ENCODE measurements around the gene TNS1.

The TNS1 gene

DNA sequence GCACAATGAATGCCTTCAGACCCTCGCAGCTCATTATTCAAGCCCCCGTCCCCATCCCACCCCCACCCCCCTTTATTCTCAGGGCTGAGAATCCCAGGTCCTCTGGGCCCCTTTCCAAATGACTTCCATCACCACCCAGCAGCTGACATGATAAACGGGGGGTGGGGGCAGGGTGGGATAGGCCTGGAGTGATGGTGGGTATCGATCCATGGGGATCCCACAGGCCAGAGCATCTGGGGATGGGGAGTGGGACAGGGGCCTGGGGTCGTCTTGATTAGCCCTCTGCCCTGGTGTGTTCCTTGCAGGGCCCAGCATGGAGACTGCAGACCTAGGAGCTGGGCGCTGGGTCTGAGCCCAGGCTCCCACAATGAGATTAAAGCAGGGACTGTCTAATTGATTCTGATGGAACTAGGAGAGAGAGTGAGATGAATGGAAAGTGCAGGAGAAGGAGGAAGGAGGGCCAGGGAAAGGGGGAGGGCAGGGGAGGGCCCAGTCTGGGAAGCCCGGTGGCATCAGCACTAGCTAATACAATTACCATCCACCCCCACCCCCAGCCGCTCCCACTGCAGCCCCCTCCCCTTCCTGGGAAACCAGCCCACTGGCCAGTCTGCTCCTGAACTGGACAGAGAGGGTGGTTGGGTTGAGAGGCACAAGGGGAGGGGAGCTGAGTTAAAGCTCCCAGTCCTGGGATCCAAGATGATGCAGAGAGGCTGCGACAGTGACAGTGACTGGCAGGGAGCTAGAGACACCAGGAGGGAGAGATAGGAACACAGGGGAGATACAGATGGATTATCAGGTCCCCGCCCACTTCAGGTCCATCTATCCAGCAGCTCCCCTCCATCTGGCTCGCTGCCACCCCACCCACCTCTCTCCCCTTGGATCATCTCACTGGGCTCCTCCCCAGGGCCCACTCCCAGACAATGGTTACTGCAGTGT is 13.1 kb upstream of the TNS1 start:
- no peak for DNase-seq

DNA sequence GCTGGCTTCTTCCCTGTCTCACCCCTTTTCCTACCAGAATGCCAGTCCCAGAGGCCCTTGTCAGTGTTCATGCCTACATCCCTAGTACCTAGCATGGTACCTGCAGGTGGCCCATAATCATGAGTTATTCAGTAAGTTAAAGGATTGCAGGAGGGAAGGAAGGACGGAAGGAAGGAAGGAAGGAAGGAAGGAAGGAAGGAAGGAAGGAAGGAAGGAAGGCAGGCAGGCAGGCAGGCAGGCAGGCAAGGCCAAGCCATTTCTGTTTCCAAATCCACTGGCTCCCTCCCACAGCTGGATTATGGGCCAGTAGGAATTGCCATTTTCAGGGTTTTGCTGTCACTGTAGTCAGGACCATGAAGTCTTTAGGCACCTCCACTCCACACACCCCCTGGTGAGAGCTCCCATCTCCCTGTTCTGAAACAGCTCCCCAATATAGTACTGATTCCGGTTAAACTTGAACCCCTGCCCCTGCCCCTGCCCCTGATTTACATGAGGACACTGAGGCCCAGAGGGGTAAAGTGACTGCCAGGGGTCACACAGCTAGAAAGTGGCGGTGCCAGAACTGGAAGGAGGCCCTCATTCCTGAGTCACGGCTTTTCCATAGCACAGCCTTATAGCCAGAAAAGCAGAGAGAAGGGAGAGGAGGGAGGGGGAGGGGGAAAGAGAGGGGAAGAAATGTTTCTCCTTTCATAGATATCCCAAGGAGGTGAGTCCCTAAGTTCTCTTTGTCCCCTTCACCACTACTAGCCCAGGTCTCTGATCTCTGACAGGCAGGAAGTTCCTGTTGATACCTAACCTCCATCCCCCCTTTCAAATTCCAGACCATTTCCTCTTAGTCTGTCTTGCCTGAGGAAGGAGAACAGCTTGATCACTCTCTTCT is 12.2 kb upstream of the TNS1 start:
- DNase-seq = no peak

DNA sequence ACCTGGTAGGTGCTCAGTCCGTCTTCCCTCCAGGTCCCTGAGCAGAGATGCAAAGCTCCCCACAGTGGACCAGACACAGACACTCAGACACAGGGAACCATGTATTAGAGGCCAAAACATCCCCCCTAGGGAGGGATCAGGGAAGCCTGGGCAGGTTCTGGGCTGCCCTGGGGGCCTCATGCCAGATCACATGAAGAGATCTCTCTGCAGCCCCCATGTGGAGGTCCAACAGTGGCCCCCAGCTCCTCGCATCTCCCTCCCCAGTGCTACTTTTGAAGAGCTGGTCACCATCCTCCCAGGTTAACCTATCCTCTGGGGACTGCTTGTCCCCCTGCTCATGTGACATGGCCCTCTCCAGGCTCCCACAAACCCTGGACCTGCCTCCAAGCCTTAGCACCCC is 10.5 kb upstream of the TNS1 start:
- no peak for DNase-seq

DNA sequence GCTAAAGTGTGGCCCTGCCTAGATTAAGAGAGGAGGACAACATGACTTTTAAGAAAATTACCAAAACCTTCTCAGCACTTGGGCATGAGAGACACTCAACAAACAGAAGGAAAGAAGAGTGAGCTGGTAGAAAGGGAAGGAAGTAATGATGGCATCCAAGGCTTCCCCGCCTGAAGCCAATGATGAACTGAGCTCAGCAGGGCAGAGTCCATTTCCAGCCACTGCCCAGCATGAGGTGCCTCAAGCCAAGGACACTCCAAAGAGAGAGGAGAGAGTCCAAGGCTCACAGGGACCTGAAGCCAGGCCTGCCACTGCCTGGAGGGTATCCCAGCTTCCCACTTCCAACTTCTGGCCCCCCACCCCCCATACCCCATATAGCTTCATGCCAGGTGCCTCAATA is 9.5 kb upstream of the TNS1 start:
- no peak for DNase-seq

DNA sequence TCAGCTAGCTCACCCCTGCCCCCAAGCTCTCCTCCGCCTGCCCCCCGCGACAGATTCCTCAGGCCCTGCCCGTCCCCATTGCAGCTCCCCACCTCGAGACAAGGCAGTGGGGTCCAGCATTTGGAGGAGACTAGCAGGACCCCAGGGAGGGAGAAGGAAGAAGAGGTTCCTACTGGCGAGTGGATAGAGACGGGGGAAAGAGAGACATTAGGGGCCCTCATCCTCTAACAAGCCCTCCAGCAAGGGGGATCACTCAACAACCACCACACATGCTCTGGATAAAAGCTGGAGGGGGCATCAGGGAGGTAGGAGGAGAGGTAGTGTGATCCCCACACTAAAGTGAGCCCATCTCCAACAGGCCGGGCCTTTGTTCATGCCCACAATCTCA is 8.9 kb upstream of the TNS1 start:
- DNase-seq = no peak

DNA sequence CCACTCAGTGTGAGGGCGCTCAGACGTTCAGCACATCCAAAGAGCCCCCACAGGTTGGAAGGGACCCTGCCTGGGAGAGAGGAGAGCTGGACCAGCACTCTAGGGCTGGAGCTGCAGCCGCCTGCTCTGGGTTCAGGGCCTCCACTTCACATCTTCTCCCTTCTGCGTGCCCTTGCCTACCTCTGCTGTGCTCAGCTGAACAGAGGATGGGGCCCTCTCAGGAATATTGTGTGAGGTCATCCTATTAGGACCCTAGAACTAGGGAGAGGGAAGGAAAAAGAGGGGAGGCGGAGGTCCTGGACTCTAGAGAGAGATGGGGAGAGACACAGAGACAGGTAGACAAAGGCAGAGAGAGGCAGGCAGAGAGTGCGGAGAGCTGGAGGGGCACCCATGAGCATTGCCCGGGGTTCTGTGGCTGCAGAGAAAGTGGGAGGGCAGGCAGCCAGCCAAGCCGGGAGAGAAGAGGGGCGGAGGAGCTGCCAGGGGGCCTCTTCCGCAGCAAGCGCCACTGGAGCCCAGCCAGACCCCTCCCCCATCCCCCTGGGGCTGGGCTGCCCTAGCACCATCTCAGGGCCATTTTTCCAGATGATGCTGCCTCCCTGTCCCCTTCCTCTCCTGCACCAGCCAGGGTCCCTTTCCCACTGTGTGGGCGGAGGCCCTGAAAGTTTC is 8.3 kb upstream of the TNS1 start:
- DNase-seq = no peak

DNA sequence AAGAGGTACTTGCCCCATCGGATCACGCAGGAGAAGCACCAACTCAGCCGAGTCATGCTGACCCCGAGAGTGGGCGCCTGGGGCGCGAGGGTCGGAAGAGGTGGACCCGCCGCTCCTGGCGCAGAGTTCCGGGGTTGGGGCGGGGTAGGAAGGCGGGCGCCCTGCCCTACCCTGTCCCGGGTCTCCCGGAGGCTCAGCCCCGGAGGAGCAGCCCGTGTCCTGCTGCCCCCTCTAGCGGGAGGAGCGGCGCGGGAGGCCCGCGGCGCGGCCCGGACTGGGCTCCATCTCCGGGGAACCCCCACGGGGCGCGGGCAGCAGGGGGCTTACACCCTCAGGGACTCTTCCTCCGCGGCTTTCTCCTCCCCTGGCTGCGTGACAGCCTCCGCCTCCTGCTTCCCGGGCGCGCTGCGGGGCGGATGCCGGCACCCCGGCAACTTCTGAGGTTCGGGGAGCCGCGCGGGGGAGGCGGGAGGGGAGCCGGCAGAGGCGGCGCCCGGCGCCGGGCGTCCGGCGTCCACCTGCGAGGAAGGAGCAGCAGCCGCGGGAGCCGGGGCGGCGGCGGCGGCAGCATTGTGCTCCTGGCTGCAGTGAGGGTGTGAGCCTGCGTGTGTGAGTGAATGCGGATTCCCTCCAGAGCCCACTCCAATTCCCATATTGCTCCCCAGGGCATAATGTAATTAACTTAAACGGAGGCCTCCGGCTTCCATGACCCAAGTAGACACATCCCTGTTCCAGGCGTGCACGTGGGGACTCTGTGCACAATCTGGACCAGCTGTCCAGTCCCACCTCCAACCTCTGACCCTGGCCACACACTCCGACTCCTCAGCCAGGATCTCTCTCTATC is 7.6 kb upstream of the TNS1 start:
- peak; percentile 9 to 12 for DNase-seq

DNA sequence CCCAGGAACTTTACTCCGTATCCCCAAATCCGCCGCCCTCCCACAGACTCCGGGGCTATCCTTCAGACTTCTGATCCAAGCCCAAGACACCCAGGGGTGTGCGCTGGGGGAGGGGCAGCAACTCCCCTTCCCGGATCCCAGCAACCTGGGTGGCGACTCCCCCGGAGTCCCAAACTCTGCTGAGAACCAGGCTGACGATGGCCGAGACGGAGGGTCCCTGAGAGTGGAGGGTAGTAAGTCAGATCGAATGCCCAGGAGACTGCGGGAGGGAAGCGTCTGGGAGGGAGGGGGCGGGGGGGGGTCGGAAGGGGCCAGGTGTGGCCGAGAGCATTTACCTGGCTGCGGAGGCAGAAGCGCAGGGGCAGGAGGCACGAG is 7.0 kb upstream of the TNS1 start:
- DNase-seq = no peak

DNA sequence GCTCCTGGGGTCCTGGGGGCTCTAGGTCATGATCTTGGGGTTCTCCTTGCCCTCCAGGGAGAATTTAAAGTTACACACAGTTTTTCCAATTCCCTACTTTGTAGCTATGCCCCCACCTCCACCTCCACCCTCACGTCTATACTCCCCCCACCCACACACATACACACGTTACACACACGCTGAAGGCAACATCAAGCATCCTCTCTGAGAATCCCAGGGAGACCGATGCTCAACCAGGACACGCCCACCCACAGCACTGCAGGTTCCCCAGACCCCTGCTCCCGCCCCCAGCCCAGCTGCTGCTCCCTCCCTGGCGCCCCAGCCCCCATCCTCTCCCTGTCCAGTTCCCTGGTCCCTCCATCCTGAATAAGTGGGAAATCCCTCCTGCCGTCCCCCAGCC is 6.4 kb upstream of the TNS1 start:
- no peak for DNase-seq

DNA sequence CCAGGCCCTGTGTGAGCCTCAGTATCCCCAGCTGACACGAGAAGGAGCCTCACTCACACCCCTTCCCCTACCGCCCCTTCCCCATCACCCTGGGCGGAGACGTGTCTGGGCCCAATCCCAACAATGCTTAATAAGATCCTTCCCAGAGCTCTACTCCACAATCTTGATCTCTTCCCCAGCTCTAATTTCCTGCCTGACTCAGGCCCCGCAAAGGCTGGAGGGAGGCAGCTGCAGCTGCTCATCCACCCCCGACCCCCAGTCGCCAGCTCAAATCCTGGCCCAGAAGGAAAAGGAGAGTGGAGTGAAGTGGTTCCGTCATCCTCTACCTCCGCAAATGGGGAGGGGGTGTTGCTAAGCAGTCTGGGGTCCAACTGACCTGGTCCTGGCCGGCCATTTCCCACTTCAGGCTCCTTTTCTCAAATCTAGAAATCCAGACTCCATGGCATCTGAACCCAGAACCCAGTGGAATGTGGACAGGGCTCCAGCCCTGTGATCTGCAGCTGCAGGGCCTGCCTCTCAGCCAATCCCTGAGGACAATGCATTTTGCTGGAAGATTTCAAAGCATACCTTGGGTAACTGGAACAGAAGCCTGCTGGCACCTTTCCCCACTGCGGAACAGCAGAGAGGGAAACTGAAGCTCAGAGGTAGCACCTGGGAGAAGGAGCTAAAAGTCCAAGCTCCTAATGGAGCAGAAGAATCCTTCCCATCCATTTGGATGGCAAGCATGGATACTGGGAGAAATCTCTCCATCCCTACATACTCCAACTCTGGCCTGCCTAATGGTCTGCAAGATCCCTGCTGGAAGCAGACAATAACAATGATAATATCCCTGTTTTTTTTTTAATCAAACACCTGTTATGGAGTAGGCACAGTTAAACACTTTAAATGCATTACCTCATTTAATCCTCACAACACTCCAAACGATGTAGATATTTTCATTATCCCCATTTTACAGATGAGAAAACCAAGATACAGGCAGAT is 5.6 kb upstream of the TNS1 start:
- no peak for DNase-seq

DNA sequence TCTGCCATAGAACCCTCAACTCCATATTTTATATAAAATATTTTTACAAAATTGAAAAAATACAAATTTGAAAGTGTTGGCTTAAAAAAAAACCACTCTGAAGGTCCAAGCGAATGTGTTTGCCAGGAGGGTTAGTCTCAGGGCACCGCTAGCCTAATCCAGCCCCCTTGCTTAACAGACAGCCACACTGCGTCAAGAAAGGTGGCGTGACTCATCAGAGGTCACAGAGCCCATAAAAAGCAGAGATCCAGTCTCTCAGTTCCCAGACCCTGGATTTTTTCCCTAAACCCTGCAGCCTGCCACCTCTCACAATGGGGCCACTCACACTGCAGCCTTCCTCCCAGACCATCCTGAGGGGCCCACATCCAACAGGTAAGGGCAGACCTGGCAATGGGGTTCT is 3.9 kb upstream of the TNS1 start:
- no peak for DNase-seq

DNA sequence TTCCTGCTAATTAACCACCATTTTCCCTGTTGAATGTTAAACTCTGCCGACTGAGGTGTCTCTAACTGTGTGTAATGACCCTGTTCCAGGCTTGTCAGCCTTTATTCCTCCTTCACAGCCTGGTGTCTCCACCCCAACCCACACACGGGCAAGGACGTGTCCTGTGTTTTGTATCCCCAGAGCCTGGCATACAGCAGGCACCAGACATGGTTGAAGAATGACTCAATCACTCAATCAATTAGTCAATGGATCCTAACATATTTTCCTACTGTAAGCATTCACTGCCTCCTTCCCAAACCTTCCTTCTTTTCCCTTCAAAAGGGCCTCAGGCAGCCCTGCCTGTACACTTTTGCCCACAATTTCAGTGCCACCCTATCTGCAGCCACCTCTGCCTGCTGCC is 2.7 kb upstream of the TNS1 start:
- DNase-seq = no peak

DNA sequence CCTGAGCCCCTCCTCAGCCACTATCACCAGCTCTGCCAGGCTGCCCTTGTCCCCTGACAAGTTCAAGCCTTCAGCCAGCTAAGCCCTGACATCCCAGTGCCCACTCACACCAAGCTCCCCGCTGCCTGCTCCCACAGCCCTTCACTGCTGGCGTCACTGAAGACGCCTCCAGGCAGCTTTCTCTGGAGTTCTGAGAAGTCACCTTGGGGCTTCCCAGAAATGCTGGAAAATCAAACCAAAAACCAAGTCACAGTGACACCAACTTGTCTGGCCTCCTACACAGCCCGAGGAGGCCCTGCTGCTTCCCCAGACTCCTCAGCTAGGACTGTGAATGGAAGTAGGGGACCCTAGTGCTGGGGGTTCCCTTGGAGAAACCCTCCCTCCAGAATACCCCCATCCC is 2.2 kb upstream of the TNS1 start:
- no peak for DNase-seq

DNA sequence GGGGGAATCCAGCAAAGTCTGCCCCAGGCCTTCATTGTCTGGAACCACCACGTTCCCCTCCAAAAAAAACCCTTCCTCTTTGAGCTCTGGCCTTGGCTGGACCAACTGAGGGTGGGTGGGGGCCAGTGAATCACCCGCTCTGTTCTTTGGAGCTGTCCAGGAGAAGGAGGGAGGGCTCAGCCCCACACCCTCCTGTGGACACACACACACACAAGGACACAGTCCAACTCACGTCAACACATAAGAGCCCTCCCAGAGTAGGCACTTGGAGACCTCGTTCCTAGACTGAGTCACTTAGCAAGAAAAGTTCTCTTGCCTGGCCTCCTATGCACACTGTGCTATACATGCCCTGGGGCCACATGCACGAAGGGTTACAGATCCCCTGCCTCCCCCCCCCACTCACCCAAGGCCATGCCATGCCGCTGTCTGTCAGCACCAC is 1.2 kb upstream of the TNS1 start:
- no peak for DNase-seq

DNA sequence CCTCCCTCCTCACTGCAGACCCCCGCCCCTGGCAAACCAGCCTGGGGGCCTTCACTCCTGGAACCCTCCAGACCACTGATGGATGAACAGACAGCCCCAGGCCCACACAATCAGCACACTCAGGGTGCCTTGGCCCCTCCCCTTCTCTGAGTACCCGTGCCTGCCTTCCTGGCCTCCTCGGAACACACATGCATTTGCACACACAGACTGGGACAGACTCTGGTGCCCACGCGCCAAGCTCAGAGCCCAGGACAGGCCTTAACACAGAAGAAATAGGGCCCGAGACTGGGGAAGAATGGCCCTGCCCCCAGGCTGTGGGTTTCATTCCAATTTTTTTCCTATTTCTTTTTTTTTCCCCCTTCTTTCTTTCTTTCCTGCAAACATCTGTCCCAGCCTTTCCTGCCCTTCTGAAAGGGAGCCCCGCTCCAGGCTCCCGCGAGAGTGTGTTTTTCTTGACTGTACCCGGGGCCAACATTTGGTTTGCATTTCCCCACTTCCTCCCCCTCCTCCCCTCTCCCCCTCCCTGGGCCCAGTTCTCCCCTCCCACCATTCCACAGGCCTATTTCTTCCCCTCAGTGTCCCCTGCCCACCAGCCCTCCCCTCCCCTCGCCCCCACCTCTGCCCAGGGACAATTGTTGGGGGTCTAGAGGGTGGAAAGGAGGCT is 618 bp upstream of the TNS1 start:
- DNase-seq = no peak

DNA sequence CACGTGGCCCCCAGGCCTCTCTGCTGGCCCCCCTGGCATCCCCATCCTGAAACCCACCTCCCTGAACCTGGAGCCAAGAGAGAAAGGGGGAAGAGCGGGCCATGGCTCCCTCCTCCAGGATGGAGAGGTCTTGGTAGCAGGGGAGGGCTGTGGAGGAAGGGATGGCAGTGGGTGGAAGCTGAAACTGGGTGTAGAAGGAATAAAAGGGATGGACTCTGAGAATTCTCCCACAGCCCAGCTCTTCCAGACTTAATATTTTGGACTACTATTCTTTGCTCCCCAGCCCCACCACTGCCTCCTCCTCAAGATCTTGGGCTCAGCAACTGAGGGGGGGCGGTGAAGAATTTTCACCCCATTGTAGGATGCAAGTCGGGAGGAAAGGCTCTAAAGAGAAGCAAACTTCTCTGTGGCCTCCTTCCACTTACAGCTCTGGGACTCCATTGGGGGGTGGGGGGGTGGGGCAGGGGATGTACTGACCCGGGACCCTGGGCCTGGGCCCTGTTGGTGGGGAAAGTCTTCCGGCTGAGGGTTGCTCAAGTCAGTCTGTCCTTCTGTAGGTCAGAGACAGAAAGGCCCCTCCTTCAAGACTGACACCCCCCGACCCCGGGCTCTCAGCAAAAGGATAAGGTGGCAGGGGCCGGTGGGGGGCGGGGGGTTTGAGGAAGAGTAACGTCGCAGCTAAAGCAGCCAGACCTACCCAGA is 501 bp downstream of the TNS1 start:
- no peak for DNase-seq

DNA sequence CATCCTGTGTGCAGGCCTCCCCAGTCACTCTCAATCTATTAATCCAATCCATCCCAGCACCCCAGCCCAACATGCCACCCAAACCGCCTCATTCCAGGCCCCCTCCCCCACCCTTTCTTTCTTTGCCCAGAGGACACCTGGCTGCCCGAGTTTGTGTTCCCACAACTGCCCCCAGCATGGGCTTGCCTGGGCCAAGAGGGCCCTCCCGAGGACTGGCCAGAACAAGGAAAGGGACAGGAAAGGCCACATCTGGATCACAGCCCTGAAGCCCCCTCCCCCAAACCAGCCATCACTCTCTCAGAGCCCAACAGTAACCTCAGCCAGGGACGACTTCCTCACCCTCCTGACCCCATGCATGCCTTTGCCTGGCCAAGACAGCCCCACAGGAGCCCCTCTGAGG is 1.2 kb downstream of the TNS1 start:
- DNase-seq = no peak

DNA sequence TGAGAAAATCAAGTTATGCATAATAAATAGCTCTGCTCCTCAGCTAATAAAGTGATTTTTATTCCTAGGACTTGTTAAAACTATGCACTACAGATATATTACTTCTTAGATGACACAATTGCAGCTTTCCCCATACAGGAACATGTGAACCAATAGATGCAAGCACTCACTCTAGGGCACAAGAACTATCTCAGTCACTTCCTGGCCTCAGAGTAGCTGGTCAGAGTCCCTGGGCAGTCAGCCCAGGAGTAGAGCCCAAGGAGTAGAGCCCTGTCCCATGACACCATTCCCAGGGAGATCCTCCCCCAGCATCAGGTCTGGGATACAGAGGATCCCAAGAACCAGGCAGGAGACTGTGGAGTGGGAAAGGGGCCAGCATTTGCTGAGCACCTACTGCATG is 2.7 kb downstream of the TNS1 start:
- DNase-seq = no peak

DNA sequence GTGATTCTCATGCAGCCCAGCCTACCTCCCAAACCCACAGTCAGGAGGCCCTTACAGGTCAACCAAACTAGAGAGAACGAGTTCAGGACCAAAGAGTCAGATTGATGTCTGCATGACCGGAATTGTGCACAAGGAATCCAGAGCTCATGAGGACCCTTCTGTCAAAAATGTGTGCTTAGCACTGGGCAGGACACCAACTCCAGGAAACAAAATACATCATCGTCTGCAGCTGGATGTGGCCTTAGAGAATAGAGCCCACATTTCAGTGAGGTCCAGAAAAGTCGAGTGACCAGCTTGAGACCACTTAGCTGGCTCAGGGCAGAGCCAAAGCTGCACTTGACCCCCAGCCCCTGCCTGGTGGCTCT is 3.2 kb downstream of the TNS1 start:
- no peak for DNase-seq

DNA sequence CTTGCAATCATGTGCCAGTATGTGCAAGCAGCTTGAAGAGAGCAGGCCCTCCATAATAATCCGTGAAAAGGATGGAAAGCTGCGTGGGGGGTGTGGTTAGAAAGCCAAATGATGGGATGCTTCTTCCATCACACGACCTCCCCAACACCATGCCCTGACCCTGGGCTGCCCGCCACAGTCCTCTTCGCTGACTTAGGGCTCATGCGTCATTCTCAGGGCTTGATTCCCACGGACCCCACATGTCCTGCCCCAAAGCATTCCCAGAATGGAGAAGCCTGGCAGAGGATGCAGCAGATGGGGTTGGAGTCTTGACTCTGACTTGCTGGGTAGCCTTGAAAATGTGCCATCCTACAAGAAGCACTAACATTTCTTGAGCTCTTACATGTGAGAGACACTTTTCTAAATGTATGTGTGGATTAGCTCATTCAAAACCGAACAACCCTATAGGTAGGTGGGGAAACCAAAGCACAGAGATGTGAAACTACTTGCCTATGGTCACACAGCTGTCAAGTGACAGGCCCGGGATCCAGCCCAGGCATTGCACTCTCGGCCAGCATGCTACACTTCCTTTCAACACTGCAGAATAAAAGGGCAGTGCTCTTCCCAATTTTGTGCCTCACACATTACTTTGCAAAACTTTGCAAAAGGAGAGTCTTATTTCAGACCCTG is 3.7 kb downstream of the TNS1 start:
- no peak for DNase-seq

Data from activated CD4-positive, alpha-beta T cell treated with anti-CD3 and anti-CD28 coated beads for 4 hours (primary cell).